ENCODE data around the gene KCNIP4.

GRCh38 chr4:21113496-21114223 is 834.9 kb downstream of the KCNIP4 start:
- TF ChIP-seq, protein P1, sequence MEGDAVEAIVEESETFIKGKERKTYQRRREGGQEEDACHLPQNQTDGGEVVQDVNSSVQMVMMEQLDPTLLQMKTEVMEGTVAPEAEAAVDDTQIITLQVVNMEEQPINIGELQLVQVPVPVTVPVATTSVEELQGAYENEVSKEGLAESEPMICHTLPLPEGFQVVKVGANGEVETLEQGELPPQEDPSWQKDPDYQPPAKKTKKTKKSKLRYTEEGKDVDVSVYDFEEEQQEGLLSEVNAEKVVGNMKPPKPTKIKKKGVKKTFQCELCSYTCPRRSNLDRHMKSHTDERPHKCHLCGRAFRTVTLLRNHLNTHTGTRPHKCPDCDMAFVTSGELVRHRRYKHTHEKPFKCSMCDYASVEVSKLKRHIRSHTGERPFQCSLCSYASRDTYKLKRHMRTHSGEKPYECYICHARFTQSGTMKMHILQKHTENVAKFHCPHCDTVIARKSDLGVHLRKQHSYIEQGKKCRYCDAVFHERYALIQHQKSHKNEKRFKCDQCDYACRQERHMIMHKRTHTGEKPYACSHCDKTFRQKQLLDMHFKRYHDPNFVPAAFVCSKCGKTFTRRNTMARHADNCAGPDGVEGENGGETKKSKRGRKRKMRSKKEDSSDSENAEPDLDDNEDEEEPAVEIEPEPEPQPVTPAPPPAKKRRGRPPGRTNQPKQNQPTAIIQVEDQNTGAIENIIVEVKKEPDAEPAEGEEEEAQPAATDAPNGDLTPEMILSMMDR (IDR thresholded peaks at IDR 0.05): no peak
- TF ChIP-seq POLR2A (IDR thresholded peaks at IDR 0.05): no peak
